Activated CD4-positive, alpha-beta memory T cell treated with anti-CD3 and anti-CD28 coated beads, Interleukin-2, amount 10 ng/mL, durations not matched to agents 7 days and 5 days (primary cell): ENCODE results near the gene IFNLR1. TPM values are rescaled to one million over a fixed set of nuclear protein-coding genes. Genes with fewer than 3 reads are reported as not detected.

Source experiments
- CTCF ChIA-PET: fragments of 350-600 bp; sonication (Branson Sonifier 250); formaldehyde crosslinking; loops from one replicate; lab custom pipeline; 2021; ENCODE audit warnings: antibody characterized with exemption, inconsistent platforms; lab: Charles Lee
- POLR2A ChIA-PET: fragments of 350-600 bp; sonication (Branson Sonifier 250); formaldehyde crosslinking; loops from one replicate; lab custom pipeline; 2021; ENCODE audit warnings: antibody characterized with exemption; lab: Charles Lee
- DNase-seq: peaks from one replicate; pipeline ENCODE4 v3.0.0-alpha.2; 2020
- H3K27ac Mint-ChIP-seq: one replicate; pipeline ENCODE4 v1.8.0; 2021; ENCODE audit warnings: mild to moderate bottlenecking, mixed read lengths
- H3K27me3 Mint-ChIP-seq: one replicate; pipeline ENCODE4 v1.8.0; 2021; ENCODE audit warnings: mixed read lengths
- H3K36me3 Mint-ChIP-seq: one replicate; pipeline ENCODE4 v1.8.0; 2021; ENCODE audit warnings: low read depth, mixed read lengths
- H3K4me1 Mint-ChIP-seq: one replicate; pipeline ENCODE4 v1.8.0; 2021; ENCODE audit warnings: mixed read lengths
- H3K4me3 Mint-ChIP-seq: one replicate; pipeline ENCODE4 v1.8.0; 2021; ENCODE audit warnings: mild to moderate bottlenecking, mixed read lengths
- H3K9me3 Mint-ChIP-seq: one replicate; pipeline ENCODE4 v1.8.0; 2021; ENCODE audit warnings: mixed read lengths
- total RNA-seq, 2 experiments: library from RNA; stranded (reverse); gene quantifications; one replicate each; pipeline ENCODE4 v1.2.3, GENCODE V29; 2021

The IFNLR1 gene
- total RNA-seq, 2 experiments from 2014 or later: 6.0 to 6.1 TPM

DNA sequence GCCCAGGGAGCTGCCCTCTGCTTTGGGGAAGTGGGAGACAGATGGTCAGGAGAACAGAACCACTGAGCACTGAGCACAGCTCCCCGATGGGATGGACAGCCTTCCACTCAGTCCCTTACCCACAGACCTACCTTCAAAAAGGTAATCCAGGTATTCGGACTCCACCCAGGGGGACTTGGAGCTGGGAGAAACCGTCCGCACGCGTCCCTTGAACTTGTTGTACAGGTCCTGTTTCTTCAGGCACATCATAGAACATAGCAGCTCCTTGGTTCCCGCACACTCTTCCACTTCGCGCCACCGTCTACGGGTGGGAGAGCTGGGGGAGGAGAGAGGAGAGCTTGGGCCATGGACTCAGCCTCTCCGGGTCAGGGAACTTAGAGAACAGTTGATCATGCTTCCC is 17.8 kb downstream of the IFNLR1 start:
- Mint-ChIP-seq H3K27ac (no peak overlapping the region), H3K27me3 (peaks cover 3% of the 10 kb centered on the region), H3K4me3 (no peak overlapping the region), H3K4me1 (no peaks in the 10 kb centered on the region), H3K36me3 (peaks cover 15% of the 10 kb centered on the region), H3K9me3 (no peaks in the 10 kb centered on the region)
- ChIA-PET POLR2A (interaction anchor here (0.6 to 1.3 kb wide), 3 partner anchors 17 to 145 kb away, joined by 3 read pairs; no protein-coding TSS in a partner anchor), CTCF (no interaction called here)
- DNase-seq: no peak

DNA sequence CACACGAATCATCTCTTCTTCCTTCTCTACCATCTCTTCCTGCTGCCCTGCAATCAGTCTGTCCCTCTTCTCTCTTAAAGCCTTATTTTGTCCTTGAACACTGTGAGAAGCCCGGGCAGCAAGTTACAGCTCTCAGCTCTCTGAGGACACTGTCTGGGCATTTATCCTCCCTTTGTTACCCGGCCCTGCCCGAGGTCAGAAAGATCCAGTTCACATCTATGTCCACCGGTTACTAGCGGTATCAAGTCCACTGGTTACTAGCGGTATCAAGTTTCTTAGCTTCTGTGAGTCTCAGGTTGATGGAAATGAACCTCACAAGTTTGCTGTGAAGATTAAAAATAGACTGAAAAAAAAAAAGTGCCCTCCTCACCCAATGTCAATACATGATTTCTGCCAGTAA is 18.8 kb downstream of the IFNLR1 start:
- ChIA-PET CTCF (interaction anchor here (1.7 kb wide), 1 partner anchor 31 kb away, joined by 9 read pairs; no protein-coding TSS in a partner anchor), POLR2A (interaction anchor here (0.7 kb wide), 1 partner anchor 35 kb away, joined by 3 read pairs; no protein-coding TSS in a partner anchor)
- no peak for DNase-seq
- H3K4me1 Mint-ChIP-seq: no peaks in the 10 kb centered on the region
- H3K36me3 Mint-ChIP-seq: peaks cover 10% of the 10 kb centered on the region
- H3K27ac Mint-ChIP-seq: no peak overlapping the region
- H3K9me3 Mint-ChIP-seq: no peaks in the 10 kb centered on the region
- H3K27me3 Mint-ChIP-seq: no peaks in the 10 kb centered on the region
- no peak overlapping the region for H3K4me3 Mint-ChIP-seq

DNA sequence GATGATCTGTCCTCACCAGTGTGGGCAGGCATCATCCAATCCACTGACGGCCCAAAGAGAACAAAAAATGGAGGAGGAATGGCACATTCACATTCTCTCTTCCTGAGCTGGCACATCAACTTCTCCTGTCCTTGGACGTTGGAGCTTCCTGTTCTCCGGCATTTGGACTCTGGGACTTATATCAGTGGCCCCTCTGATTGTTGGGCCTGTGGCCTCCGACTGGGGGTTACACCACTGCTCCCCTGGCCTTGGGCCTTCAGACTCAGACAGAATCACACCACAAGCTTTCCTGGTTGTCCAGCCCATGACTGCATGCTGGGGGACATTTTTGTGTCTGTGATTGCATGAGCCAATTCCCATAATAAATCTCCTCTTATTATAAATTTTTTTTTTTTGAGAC is 20.1 kb downstream of the IFNLR1 start:
- H3K27ac Mint-ChIP-seq: no peak overlapping the region
- H3K9me3 Mint-ChIP-seq: no peaks in the 10 kb centered on the region
- H3K4me1 Mint-ChIP-seq: peaks cover 3% of the 10 kb centered on the region
- H3K27me3 Mint-ChIP-seq: no peaks in the 10 kb centered on the region
- CTCF ChIA-PET: interaction anchor here (1.1 to 1.7 kb wide), 2 partner anchors 16 to 33 kb away, joined by 4 to 9 read pairs; no protein-coding TSS in a partner anchor
- H3K4me3 Mint-ChIP-seq: no peak overlapping the region
- POLR2A ChIA-PET: no interaction called here
- DNase-seq: no peak
- H3K36me3 Mint-ChIP-seq: peaks cover 10% of the 10 kb centered on the region

DNA sequence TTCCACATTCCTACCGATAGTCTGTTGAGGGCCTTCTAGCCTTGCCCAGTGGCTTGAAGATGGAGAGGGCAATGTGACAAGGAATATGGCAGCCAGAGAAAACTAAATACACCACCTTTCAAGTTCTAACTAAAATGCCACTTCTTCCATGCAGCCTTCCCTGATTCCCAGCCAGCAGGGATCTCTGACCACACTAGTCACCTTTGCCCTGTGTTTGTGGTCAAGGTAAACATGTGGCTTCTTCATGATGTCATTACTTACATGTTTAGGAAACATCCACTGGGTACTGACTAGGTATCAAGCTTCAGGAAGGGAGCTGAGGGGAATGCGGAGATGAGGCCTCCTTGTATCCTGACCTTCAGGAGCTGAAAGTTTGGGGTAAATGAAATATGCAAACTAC is 21.6 kb downstream of the IFNLR1 start:
- no peak overlapping the region for H3K4me3 Mint-ChIP-seq
- DNase-seq: no peak
- CTCF ChIA-PET: interaction anchor here (1.3 to 1.4 kb wide), 2 partner anchors 11 to 34 kb away, joined by 5 read pairs; no protein-coding TSS in a partner anchor
- no peak overlapping the region for H3K27ac Mint-ChIP-seq
- H3K36me3 Mint-ChIP-seq: peaks cover 10% of the 10 kb centered on the region
- peaks cover 3% of the 10 kb centered on the region for H3K4me1 Mint-ChIP-seq
- no peaks in the 10 kb centered on the region for H3K9me3 Mint-ChIP-seq
- POLR2A ChIA-PET: no interaction called here
- no peaks in the 10 kb centered on the region for H3K27me3 Mint-ChIP-seq

- DNase-seq: no peak
- Mint-ChIP-seq H3K27me3 (no peaks in the 10 kb centered on the region), H3K27ac (no peak overlapping the region), H3K36me3 (peaks cover 13% of the 10 kb centered on the region), H3K9me3 (no peaks in the 10 kb centered on the region), H3K4me3 (no peak overlapping the region), H3K4me1 (peaks cover 3% of the 10 kb centered on the region)
- ChIA-PET POLR2A (no interaction called here), CTCF (interaction anchor here (2.0 kb wide), 1 partner anchor 14 kb away, joined by 8 read pairs; no protein-coding TSS in a partner anchor)
Measured at GRCh38 chr1:24164004-24164403, 23.1 kb downstream of the IFNLR1 start.

DNA sequence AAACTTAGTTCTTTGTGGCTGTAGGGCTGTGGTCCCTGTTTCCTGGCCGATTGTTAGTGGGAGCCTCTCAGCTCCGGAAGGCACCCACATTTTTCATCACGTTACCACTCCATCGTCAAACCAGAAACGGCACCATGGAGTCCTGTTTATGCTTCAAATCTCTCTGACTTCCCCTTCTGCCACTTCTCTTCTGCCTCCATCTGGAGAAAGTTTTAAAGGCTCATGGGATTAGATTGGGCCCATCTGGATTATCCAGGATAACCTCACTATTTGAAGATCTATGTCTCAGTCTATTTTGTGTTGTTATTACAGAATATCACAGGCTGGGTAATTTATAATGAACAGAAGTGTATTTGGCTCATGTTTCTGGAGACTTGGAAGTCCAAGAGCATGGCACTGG is 24.9 kb downstream of the IFNLR1 start:
- Mint-ChIP-seq H3K4me1 (peaks cover 3% of the 10 kb centered on the region), H3K27me3 (no peaks in the 10 kb centered on the region), H3K4me3 (no peak overlapping the region), H3K36me3 (peaks cover 10% of the 10 kb centered on the region), H3K9me3 (no peaks in the 10 kb centered on the region), H3K27ac (no peak overlapping the region)
- ChIA-PET CTCF (no interaction called here), POLR2A (no interaction called here)
- no peak for DNase-seq

GRCh38 chr1:24161270-24161669 is 25.8 kb downstream of the IFNLR1 start:
- no peak for DNase-seq
- Mint-ChIP-seq H3K27me3 (no peaks in the 10 kb centered on the region), H3K4me3 (no peak overlapping the region), H3K4me1 (peaks cover 3% of the 10 kb centered on the region), H3K9me3 (no peaks in the 10 kb centered on the region), H3K27ac (no peak overlapping the region), H3K36me3 (peaks cover 8% of the 10 kb centered on the region)
- CTCF ChIA-PET: interaction anchor here (3.4 kb wide), 1 partner anchor 11 kb away, joined by 22 read pairs; no protein-coding TSS in a partner anchor
- POLR2A ChIA-PET: no interaction called here

DNA sequence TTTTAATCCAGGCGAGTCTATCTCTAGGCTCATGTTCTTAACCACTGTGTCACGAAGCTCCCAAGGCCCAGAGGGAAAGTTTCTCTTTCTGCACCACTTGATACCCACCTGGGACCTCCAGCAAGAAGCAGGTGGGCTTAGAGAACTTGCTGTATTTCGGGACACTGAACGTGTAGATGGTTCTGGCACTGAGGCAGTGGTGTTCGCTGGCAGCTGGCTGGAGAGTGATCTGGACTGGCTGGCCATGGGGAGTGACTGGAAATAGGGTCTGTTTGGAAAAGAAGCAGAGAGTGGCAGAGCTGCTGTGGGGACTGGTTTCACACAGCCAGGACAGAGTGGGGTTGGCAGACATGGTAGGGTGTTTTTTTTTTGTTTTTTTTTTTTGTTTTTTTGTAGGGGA is 27.7 kb downstream of the IFNLR1 start:
- H3K4me3 Mint-ChIP-seq: no peak overlapping the region
- DNase-seq: no peak
- ChIA-PET CTCF (interaction anchor here (3.4 kb wide), 1 partner anchor 9 kb away, joined by 22 read pairs; no protein-coding TSS in a partner anchor), POLR2A (no interaction called here)
- peaks cover 3% of the 10 kb centered on the region for H3K4me1 Mint-ChIP-seq
- no peaks in the 10 kb centered on the region for H3K27me3 Mint-ChIP-seq
- H3K27ac Mint-ChIP-seq: no peak overlapping the region
- H3K9me3 Mint-ChIP-seq: no peaks in the 10 kb centered on the region
- peaks cover 2% of the 10 kb centered on the region for H3K36me3 Mint-ChIP-seq

- no peak overlapping the region for H3K27ac Mint-ChIP-seq
- no peaks in the 10 kb centered on the region for H3K9me3 Mint-ChIP-seq
- ChIA-PET POLR2A (interaction anchor here (0.6 kb wide), 1 partner anchor 324 kb away, joined by 3 read pairs; no protein-coding TSS in a partner anchor), CTCF (interaction anchor here (3.4 kb wide), 1 partner anchor 8 kb away, joined by 22 read pairs; no protein-coding TSS in a partner anchor)
- H3K36me3 Mint-ChIP-seq: peaks cover 2% of the 10 kb centered on the region
- no peak overlapping the region for H3K4me3 Mint-ChIP-seq
- H3K27me3 Mint-ChIP-seq: no peaks in the 10 kb centered on the region
- no peak for DNase-seq
- peaks cover 3% of the 10 kb centered on the region for H3K4me1 Mint-ChIP-seq
Measured at GRCh38 chr1:24157918-24158481, 29.1 kb downstream of the IFNLR1 start.

- no peak overlapping the region for H3K27ac Mint-ChIP-seq
- CTCF ChIA-PET: interaction anchor here (5.3 kb wide), 1 partner anchor 235 kb away, joined by 36 read pairs; no protein-coding TSS in a partner anchor
Measured at GRCh38 chr1:24156542-24157260, 30.4 kb downstream of the IFNLR1 start.

DNA sequence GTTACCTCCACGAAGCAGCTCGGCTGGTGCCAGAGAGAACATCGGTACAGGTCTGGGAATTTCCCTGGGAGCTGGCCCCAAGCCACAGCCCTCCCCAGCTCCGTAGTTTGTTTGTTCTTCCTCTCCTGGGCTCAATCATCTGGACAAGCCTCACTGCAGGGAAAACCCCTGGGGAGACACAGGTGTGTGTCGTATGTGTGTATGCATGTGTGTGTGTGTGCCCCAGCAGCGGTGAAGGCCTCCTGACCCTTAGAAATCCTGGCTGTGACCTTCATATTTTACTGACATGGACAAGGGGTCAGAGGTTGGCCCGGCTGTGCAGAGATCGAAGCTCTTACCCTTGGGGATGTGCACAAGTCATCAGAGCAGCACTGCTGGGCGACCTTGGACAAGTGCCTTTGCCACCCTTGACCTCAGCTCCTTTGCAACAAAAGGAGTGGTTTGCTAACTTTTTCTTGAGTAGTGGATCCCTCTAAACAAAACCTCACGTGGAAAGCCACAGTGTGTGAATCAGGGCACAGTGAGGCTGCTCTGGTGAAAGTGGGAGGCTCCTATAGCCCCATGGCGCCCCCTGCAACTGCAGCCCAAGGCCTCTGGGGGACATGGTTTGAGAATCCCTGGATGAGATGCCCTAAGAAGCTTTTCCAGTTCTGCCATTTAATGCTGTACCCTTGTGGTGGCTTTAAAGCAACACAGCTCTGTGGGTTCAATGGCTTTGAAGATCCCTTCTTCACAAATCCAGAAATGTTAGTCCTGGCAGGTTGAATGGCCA is 31.9 kb downstream of the IFNLR1 start:
- POLR2A ChIA-PET: interaction anchor here (0.7 kb wide), 1 partner anchor 238 kb away, joined by 3 read pairs; no protein-coding TSS in a partner anchor
- peaks cover 22% of the 10 kb centered on the region for H3K27me3 Mint-ChIP-seq
- peaks cover 14% of the 10 kb centered on the region for H3K4me1 Mint-ChIP-seq
- DNase-seq: no peak
- no peaks in the 10 kb centered on the region for H3K9me3 Mint-ChIP-seq
- peaks cover 2% of the 10 kb centered on the region for H3K36me3 Mint-ChIP-seq
- H3K27ac Mint-ChIP-seq: no peak overlapping the region
- CTCF ChIA-PET: interaction anchor here (0.6 to 5.3 kb wide), 5 partner anchors 10 to 237 kb away, joined by 3 to 36 read pairs (median 3); no protein-coding TSS in a partner anchor
- H3K4me3 Mint-ChIP-seq: no peak overlapping the region

More at GRCh38 chr1:24156542-24157260, 30.4 kb downstream of the IFNLR1 start:
- no peaks in the 10 kb centered on the region for H3K9me3 Mint-ChIP-seq
- no peak for DNase-seq
- POLR2A ChIA-PET: no interaction called here
- H3K36me3 Mint-ChIP-seq: peaks cover 2% of the 10 kb centered on the region
- H3K4me3 Mint-ChIP-seq: no peak overlapping the region
- peaks cover 10% of the 10 kb centered on the region for H3K27me3 Mint-ChIP-seq
- peaks cover 1% of the 10 kb centered on the region for H3K4me1 Mint-ChIP-seq

- no peaks in the 10 kb centered on the region for H3K9me3 Mint-ChIP-seq
- H3K27me3 Mint-ChIP-seq: peaks cover 22% of the 10 kb centered on the region
- no peak overlapping the region for H3K27ac Mint-ChIP-seq
- H3K4me3 Mint-ChIP-seq: no peak overlapping the region
- CTCF ChIA-PET: interaction anchor here (0.6 to 5.3 kb wide), 6 partner anchors 10 to 238 kb away, joined by 3 to 36 read pairs (median 4); no protein-coding TSS in a partner anchor
- POLR2A ChIA-PET: no interaction called here
- peaks cover 24% of the 10 kb centered on the region for H3K4me1 Mint-ChIP-seq
- H3K36me3 Mint-ChIP-seq: no peaks in the 10 kb centered on the region
- no peak for DNase-seq
Measured at GRCh38 chr1:24154215-24154614, 32.9 kb downstream of the IFNLR1 start.
